Erythroblast (primary cell): ENCODE results near the gene TMEM243.
"Not testable (repeated sequence)": the region's sequence is repeated elsewhere in the genome, so short reads cannot be mapped to it uniquely, and the experiment has no call there.

Experiments
- GATA1 ChIP-seq: IDR thresholded peaks from 2 replicates; pipeline ENCODE4 v1.6.1; 2011; ENCODE audit warnings: low read depth, mild to moderate bottlenecking, control low read depth, low read length, moderate library complexity
- POLR2A ChIP-seq: IDR thresholded peaks from 2 replicates; pipeline ENCODE4 v1.6.1; 2011; ENCODE audit warnings: mild to moderate bottlenecking, low read length

DNA sequence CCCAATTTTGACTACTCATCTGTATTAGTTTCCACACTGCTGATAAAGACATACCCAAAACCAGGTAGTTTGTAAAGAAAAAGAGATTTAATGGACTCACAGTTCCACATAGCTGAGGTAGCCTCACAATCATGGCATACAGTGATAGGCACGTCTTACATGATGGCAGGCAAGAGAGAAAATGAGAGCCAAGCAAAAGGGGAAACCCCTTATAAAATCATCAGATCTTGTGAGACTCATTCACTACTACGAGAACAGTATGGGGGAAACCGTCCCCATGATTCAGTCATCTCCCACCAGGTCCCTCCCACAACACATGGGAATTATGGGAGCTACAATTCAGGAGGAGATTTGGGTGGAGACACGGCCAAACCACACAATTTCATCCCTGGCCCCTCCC is 15.6 kb downstream of the TMEM243 start:
- not testable (repeated sequence) for TF ChIP-seq POLR2A, GATA1
